LNCAP (cell line): ENCODE data around the gene GYG2.

Source experiments
- TF ChIP-seq, protein P1 (sequence below): fragments of 450-650 bp; IDR thresholded peaks from 2 replicates; pipeline ENCODE4 v1.5.1; 2017; ENCODE audit warnings: mild to moderate bottlenecking

GYG2 gene

GRCh38 chrX:2819345-2820135, 9.2 kb upstream of the GYG2 start:
- TF ChIP-seq, protein P1, sequence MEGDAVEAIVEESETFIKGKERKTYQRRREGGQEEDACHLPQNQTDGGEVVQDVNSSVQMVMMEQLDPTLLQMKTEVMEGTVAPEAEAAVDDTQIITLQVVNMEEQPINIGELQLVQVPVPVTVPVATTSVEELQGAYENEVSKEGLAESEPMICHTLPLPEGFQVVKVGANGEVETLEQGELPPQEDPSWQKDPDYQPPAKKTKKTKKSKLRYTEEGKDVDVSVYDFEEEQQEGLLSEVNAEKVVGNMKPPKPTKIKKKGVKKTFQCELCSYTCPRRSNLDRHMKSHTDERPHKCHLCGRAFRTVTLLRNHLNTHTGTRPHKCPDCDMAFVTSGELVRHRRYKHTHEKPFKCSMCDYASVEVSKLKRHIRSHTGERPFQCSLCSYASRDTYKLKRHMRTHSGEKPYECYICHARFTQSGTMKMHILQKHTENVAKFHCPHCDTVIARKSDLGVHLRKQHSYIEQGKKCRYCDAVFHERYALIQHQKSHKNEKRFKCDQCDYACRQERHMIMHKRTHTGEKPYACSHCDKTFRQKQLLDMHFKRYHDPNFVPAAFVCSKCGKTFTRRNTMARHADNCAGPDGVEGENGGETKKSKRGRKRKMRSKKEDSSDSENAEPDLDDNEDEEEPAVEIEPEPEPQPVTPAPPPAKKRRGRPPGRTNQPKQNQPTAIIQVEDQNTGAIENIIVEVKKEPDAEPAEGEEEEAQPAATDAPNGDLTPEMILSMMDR, result peak; percentile 52

DNA sequence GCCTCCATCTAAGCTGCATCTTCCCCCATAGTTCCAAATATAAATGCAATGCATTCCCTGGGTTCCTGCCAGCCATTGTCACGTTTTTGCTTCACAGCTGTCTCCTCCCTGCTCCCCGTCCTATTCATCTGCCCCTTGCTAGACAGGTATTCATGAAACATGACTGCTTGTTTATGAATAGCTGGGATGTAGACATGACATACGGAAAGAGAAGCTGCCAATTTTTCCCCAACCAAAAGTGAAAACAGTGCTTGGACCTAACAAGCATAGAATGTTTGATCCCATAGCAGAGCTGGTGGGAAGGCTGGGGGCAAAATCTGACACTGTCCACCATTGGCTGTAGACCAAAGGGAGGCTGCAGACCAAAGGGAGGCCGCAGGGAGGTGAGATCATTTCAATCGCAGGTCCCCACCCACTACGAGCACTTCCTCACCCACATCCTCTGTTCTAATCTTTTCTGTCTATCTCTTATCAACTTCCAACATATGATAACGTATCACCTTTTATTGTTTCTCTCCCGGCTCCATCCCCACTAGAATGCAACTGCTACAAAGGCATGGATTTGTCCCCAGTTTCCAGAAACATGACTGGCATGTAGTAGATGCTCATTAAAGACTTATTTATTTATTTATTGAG, 8.5 kb upstream of the GYG2 start:
- TF ChIP-seq, protein P1, result no peak

- TF ChIP-seq, protein P1, result no peak
Measured at GRCh38 chrX:2823795-2824386, 4.8 kb upstream of the GYG2 start.

GRCh38 chrX:2824886-2825285, 3.8 kb upstream of the GYG2 start:
- TF ChIP-seq, protein P1, result no peak

DNA sequence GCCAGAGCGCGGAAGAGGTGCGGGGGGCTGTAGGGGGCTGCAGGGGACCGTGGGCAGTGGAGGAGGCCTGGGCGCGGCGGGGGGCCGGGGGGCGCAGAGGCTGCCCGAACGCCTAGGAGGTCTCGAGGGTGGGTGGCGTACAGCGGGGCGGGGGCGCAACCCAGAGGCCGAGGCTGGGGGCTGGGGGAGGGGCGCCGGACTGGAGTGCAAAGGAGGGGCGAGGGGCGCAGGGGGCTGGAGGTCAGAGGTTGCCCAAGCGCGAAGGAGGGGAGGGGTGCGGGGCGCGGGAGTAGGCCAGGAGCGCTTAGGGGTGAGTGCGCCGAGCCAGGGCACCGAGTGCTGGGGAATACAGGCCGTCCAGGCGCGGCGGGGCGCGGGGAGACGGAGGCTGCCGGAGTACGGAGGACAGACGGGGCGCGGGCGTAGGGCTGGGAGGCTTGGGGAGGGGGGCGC, 255 bp downstream of the GYG2 start:
- TF ChIP-seq, protein P1, result no peak

DNA sequence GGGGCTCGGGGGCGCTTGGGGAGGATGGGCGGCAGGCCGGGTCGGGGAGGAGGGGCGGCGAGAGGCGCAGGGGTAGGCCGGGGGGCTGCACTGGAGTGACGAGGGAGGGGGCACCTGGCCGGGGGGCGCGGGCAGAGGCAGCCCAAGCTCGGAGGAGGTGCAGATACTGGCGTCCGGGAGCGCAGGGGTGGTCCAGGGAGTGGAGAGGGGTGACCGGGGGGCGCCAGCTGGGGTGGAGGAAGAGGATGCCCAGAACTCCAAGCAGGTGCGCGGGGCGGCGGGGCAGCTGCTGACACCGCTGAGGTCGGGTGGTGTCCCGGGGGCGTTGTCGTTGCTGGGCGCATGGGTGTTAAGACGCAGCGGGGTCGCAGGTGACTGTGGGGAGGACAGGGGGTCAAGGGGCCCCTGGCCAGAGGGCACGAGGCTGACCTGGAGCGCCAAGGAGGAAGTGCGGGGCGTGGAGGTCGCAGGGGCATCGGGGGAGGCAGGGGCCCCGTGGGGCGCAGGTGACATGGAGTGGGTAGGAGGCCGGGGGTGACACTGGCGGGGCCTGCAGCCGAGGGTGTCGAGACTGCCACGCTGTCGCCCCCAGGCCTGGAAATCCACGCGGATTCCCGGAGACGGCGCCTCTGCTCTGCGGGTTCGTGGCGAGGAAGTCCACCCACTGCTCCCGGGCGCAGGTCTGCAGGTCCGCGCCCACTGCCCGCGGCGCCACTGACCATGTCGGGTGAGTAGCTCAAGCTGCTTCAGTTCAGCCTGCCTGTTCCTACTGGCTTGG, 928 bp downstream of the GYG2 start:
- TF ChIP-seq, protein P1, result no peak
